H1 (cell line): ENCODE measurements around the gene MAML3. TPM values are rescaled to one million over a fixed set of nuclear protein-coding genes. Genes with fewer than 3 reads are reported as not detected.

Experiments used
- CTCF ChIA-PET: fragments of 300-600 bp; sonication (Branson Sonifier 250); formaldehyde crosslinking; loops from one replicate; lab custom pipeline; 2021; ENCODE audit not compliant: partially characterized antibody; lab: Charles Lee
- POLR2A ChIA-PET: fragments of 300-600 bp; sonication (Branson Sonifier 250); formaldehyde crosslinking; loops from one replicate; lab custom pipeline; 2021; ENCODE audit warnings: inconsistent platforms; ENCODE audit not compliant: partially characterized antibody; lab: Charles Lee
- DNase-seq, 2 experiments: peaks; one replicate each; pipeline versions ENCODE4 v3.0.0 to v3.0.0-alpha.2; 2010 to 2022; ENCODE audit warnings: low spot score in 2 of 2, low read depth in 1 of 2, mixed read lengths in 1 of 2
- FAIRE-seq: peaks from 2 replicates; lab custom pipeline; 2011; peaks lifted over from hg19 to GRCh38; lab: Jason Lieb, UNC
- H2AFZ ChIP-seq: 2 replicates; pipeline ENCODE4 v1.8.1; 2012; ENCODE audit warnings: low read length, inconsistent platforms
- H2AK5ac ChIP-seq: 2 replicates; pipeline ENCODE4 v1.6.1; 2013; ENCODE audit warnings: low read depth, low read length
- H2BK120ac ChIP-seq: replicated peaks from 2 replicates; pipeline ENCODE3; 2013; ENCODE audit warnings: low read depth, low read length, inconsistent platforms
- H2BK12ac ChIP-seq: 2 replicates; pipeline ENCODE4 v1.6.1; 2013; ENCODE audit warnings: low read depth, low read length
- H2BK15ac ChIP-seq: 2 replicates; pipeline ENCODE4 v1.6.1; 2013; ENCODE audit warnings: low read length
- H2BK20ac ChIP-seq: 2 replicates; pipeline ENCODE4 v1.6.1; 2013; ENCODE audit warnings: low read length
- H2BK5ac ChIP-seq: 2 replicates; pipeline ENCODE4 v1.6.1; 2013; ENCODE audit warnings: low read depth, low read length
- H3K14ac ChIP-seq: 2 replicates; pipeline ENCODE4 v1.6.1; 2013; ENCODE audit warnings: inconsistent platforms; ENCODE audit not compliant: insufficient read length
- H3K18ac ChIP-seq: 2 replicates; pipeline ENCODE4 v1.6.1; 2013; ENCODE audit warnings: low read length; ENCODE audit errors: extremely low read depth
- H3K23ac ChIP-seq: 2 replicates; pipeline ENCODE4 v1.6.1; 2013; ENCODE audit warnings: inconsistent platforms; ENCODE audit not compliant: insufficient read length
- H3K23me2 ChIP-seq: 2 replicates; pipeline ENCODE4 v1.6.1; 2013; ENCODE audit warnings: low read depth, low read length
- H3K27ac ChIP-seq: 2 replicates; pipeline ENCODE4 v1.6.1; 2011; ENCODE audit warnings: low read depth, low read length, inconsistent platforms
- H3K27me3 ChIP-seq, 4 experiments: replicated peaks in 1 of 4; 1 replicate in 1 of 4; 2 replicates in 3 of 4; pipeline versions ENCODE4 v1.6.1 to v1.8.1; 2011 to 2013; ENCODE audit warnings: low read length in 3 of 4, mild to moderate bottlenecking in 3 of 4, inconsistent platforms in 2 of 4, mixed read lengths in 2 of 4, moderate library complexity in 1 of 4; ENCODE audit not compliant: control insufficient read depth in 3 of 4, insufficient read depth in 3 of 4; ENCODE audit errors: extremely low read depth in 1 of 4
- H3K36me3 ChIP-seq, 4 experiments: 2 replicates each; pipeline versions ENCODE4 v1.6.1 to v1.8.1; 2011 to 2013; ENCODE audit warnings: mild to moderate bottlenecking in 4 of 4, low read length in 3 of 4, moderate library complexity in 2 of 4, control low read depth in 1 of 4, inconsistent platforms in 1 of 4; ENCODE audit not compliant: insufficient read depth in 4 of 4, control insufficient read depth in 2 of 4
- H3K4ac ChIP-seq: replicated peaks from 2 replicates; pipeline ENCODE3; 2013; ENCODE audit warnings: low read length, low read depth, mixed read lengths, inconsistent platforms; ENCODE audit not compliant: insufficient read length
- H3K4me1 ChIP-seq, 4 experiments: replicated peaks in 1 of 4; 1 replicate in 1 of 4; 2 replicates in 3 of 4; pipeline versions ENCODE4 v1.6.1 to v1.8.1; 2011 to 2013; ENCODE audit warnings: low read length in 3 of 4, inconsistent platforms in 2 of 4, mixed read lengths in 1 of 4; ENCODE audit not compliant: insufficient read depth in 4 of 4, control insufficient read depth in 3 of 4
- H3K4me2 ChIP-seq, 2 experiments: 2 replicates each; pipeline versions ENCODE4 v1.6.1 to v1.8.1; 2011 to 2013; ENCODE audit warnings: low read depth in 2 of 2, low read length in 2 of 2, control low read depth in 1 of 2, inconsistent platforms in 1 of 2, mild to moderate bottlenecking in 1 of 2; ENCODE audit not compliant: insufficient read depth in 1 of 2
- H3K4me3 ChIP-seq, 4 experiments: fragments of 200-600, 300-600 bp in 1 of 4; sonication (generic), shearing (Covaris generic), sonication (Bioruptor Twin) in 1 of 4; 2 replicates each; pipeline versions ENCODE4 v1.5.1 to v1.8.1; 2011 to 2016; ENCODE audit warnings: low read length in 4 of 4, low read depth in 3 of 4, control low read depth in 2 of 4, inconsistent platforms in 2 of 4, mild to moderate bottlenecking in 2 of 4, mixed read lengths in 1 of 4, moderate library complexity in 1 of 4; ENCODE audit not compliant: insufficient read depth in 2 of 4; ENCODE audit errors: extremely low read depth in 1 of 4
- H3K56ac ChIP-seq: replicated peaks from 2 replicates; pipeline ENCODE3; 2013; ENCODE audit warnings: low read depth, mild to moderate bottlenecking, mixed read lengths, low read length, inconsistent platforms; ENCODE audit not compliant: insufficient read length
- H3K79me1 ChIP-seq: 2 replicates; pipeline ENCODE4 v1.6.1; 2013; ENCODE audit warnings: low read depth, low read length, control low read depth
- H3K79me2 ChIP-seq, 2 experiments: 2 replicates each; pipeline versions ENCODE4 v1.6.1 to v1.8.1; 2012 to 2013; ENCODE audit warnings: low read length in 2 of 2, mild to moderate bottlenecking in 2 of 2, inconsistent platforms in 1 of 2; ENCODE audit not compliant: insufficient read depth in 2 of 2, control insufficient read depth in 1 of 2
- H3K9ac ChIP-seq, 4 experiments: replicated peaks in 1 of 4; 1 replicate in 1 of 4; 2 replicates in 3 of 4; pipeline versions ENCODE4 v1.6.1 to v1.8.1; 2011 to 2013; ENCODE audit warnings: low read depth in 3 of 4, low read length in 3 of 4, control low read depth in 2 of 4, mild to moderate bottlenecking in 2 of 4, moderate library complexity in 2 of 4, inconsistent platforms in 1 of 4; ENCODE audit errors: extremely low read depth in 1 of 4
- H3K9me3 ChIP-seq, 2 experiments: 2 replicates each; pipeline versions ENCODE4 v1.6.1 to v1.8.1; 2012 to 2013; ENCODE audit warnings: mild to moderate bottlenecking in 2 of 2, moderate library complexity in 2 of 2, control low read depth in 1 of 2, inconsistent platforms in 1 of 2, low read depth in 1 of 2, low read length in 1 of 2, mixed read lengths in 1 of 2; ENCODE audit not compliant: insufficient read depth in 2 of 2
- H4K20me1 ChIP-seq, 2 experiments: replicated peaks in 1 of 2; 2 replicates each; pipeline versions ENCODE3 to v1.8.1; 2011 to 2013; ENCODE audit warnings: inconsistent platforms in 2 of 2, low read length in 2 of 2, mild to moderate bottlenecking in 1 of 2; ENCODE audit not compliant: insufficient read depth in 2 of 2, control insufficient read depth in 1 of 2
- H4K5ac ChIP-seq: 2 replicates; pipeline ENCODE4 v1.6.1; 2013; ENCODE audit warnings: low read length, low read depth, mixed read lengths, inconsistent platforms; ENCODE audit not compliant: insufficient read length
- H4K8ac ChIP-seq: 2 replicates; pipeline ENCODE4 v1.8.0; 2013; ENCODE audit warnings: mild to moderate bottlenecking, moderate library complexity, low read length, inconsistent platforms; ENCODE audit not compliant: insufficient read depth; ENCODE audit errors: extremely low read depth
- H4K91ac ChIP-seq: replicated peaks from 2 replicates; pipeline ENCODE3; 2013; ENCODE audit warnings: low read length, mixed read lengths, inconsistent platforms; ENCODE audit not compliant: insufficient read length
- WGBS, 2 experiments: shearing (Covaris generic) in 1 of 2; methylation state at CpG; one replicate each; pipeline versions ENCODE4 v1.1.6 to v1.1.7; 2013 to 2015; ENCODE audit warnings: low lambda C conversion rate in 2 of 2, mixed read lengths in 2 of 2, inconsistent platforms in 1 of 2, low coverage in 1 of 2, missing lambda C conversion rate in 1 of 2; ENCODE audit not compliant: insufficient replicate concordance in 2 of 2, insufficient coverage in 1 of 2, insufficient read length in 1 of 2; ENCODE audit errors: extremely low coverage in 1 of 2, missing lambda C conversion rate in 1 of 2; 5-methylcytosine and 5-hydroxymethylcytosine counted together
- polyA plus RNA-seq, 7 experiments: library from polyadenylated mRNA; depleted of rRNA in 3 of 7; stranded (reverse) in 5 of 7; unstranded in 2 of 7; fragments of >200 nt in 5 of 7; fragments of 200-250 nt in 2 of 7; gene quantifications; 1 replicate in 5 of 7; 2 replicates in 1 of 7; 4 replicates in 1 of 7; pipeline versions ENCODE4 v1.2.1 to v1.2.3, GENCODE V29; 2011 to 2013; ENCODE audit warnings: missing spikeins in 2 of 7, mixed read lengths in 2 of 7
- total RNA-seq: library from RNA; stranded (reverse); fragmentation: NEBNext Ultra II Directional; extraction: Animal tissue kit (Norgen Biotek cat#: 25700); gene quantifications from 2 replicates; pipeline ENCODE4 v1.2.1, GENCODE V29; 2021
- TF ChIP-seq, protein P1 (sequence below): IDR thresholded peaks from 2 replicates; pipeline ENCODE4 v1.6.1; 2012; ENCODE audit warnings: low read length, inconsistent platforms

Gene MAML3
- total and polyA plus RNA-seq, 2 of the 8 experiments (the other 6 are each of a cell fraction or from before 2014, with no cell fraction given), result 2.1 to 5.7 TPM

DNA sequence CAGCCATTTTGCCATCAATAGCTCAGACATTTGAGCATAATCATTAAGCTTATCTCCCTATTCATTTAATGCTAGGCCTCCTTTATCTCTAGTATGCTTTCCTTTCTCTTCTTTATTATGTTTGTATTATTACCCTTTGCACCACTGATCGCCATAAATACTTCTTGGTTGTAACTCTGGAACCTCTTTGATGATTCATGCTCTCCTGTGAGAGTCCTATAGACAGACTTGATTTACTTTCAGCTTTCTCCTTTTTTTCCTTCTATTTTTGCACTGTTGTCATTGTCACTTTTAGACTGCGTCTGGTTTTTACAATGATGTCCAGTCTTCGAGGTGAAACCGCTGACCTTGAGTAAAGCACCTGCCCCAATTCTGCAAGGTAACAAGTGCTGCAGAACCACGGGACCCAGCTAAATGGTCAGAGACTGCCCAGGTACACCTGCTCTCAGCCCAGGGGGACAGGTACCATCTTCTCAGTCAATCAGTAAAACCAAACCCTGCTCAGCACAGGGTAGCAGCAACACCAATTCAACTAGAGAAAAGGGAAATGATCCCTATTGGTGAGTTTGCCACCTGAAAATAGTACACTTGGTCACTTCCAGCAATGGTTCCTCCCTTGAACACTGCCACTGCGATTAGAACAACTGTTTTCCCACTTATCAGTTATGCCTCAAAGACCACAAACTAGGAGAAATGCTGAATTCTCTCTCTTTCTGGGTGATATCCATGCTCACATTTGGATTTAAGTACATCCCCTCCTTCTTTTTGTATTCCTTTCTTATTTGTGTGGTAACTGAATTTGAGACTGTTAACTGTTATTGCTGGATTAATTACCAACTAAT is 125.1 kb downstream of the MAML3 start:
- Histone ChIP-seq H2BK5ac (no peak overlapping the region), H4K20me1 (no peaks in the 10 kb centered on the region), H3K9me3 (no peaks in the 10 kb centered on the region), H3K79me1 (no peaks in the 10 kb centered on the region), H3K14ac (no peak overlapping the region), H2BK20ac (no peak overlapping the region), H3K27me3 (no peaks in the 10 kb centered on the region), H3K23ac (no peak overlapping the region), H3K4me2 (no peak overlapping the region), H2AK5ac (no peak overlapping the region), H3K36me3 (no peaks in the 10 kb centered on the region), H3K4me3 (no peak overlapping the region), H4K8ac (no peak overlapping the region), H3K79me2 (no peaks in the 10 kb centered on the region), H3K18ac (no peak overlapping the region), H3K27ac (no peak overlapping the region), H2BK120ac (no peak overlapping the region), H2AFZ (no peak overlapping the region), H4K5ac (no peak overlapping the region), H3K56ac (no peak overlapping the region), H3K23me2 (no peaks in the 10 kb centered on the region), H2BK12ac (no peak overlapping the region), H3K4me1 (no peaks in the 10 kb centered on the region), H3K9ac (no peak overlapping the region), H4K91ac (no peak overlapping the region), H3K4ac (no peak overlapping the region), H2BK15ac (no peak overlapping the region)
- CTCF ChIA-PET, result interaction anchor here (0.6 to 1.4 kb wide), 5 partner anchors 17 to 372 kb away, joined by 3 to 4 read pairs (median 3); no protein-coding TSS in a partner anchor
- 86% methylated on average over 6 of the region's 6 CpGs; no CpG with 5 or more reads in 1 of the 2 experiments for WGBS, 2 experiments
- POLR2A ChIA-PET, result interaction anchor here (0.9 to 1.5 kb wide), 2 partner anchors 20 to 103 kb away, joined by 3 to 4 read pairs; no protein-coding TSS in a partner anchor
- DNase-seq (no peak), FAIRE-seq (no peak)
- TF ChIP-seq, protein P1, sequence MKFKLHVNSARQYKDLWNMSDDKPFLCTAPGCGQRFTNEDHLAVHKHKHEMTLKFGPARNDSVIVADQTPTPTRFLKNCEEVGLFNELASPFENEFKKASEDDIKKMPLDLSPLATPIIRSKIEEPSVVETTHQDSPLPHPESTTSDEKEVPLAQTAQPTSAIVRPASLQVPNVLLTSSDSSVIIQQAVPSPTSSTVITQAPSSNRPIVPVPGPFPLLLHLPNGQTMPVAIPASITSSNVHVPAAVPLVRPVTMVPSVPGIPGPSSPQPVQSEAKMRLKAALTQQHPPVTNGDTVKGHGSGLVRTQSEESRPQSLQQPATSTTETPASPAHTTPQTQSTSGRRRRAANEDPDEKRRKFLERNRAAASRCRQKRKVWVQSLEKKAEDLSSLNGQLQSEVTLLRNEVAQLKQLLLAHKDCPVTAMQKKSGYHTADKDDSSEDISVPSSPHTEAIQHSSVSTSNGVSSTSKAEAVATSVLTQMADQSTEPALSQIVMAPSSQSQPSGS, result no peak
